Testis (tissue), 2 donors: ENCODE results near the gene ZNF628.
A peak's percentile ranks its signal among the peaks of the same experiment; 100 is the strongest.

Experiments used
- POLR2A ChIP-seq: fragments of 450-650 bp; IDR thresholded peaks from one replicate; pipeline ENCODE4 v1.6.1; 2017; ENCODE audit warnings: antibody characterized with exemption, mild to moderate bottlenecking, moderate library complexity
- TF ChIP-seq, protein P1 (sequence below), 3 experiments: fragments of 450-650 bp in 2 of 3; fragments of 200-600 bp in 1 of 3; sonication (generic) in 1 of 3; IDR thresholded peaks; one replicate each; pipeline ENCODE4 v1.5.1; 2016 to 2019; ENCODE audit warnings: antibody characterized with exemption in 3 of 3, mild to moderate bottlenecking in 2 of 3, moderate library complexity in 1 of 3

DNA sequence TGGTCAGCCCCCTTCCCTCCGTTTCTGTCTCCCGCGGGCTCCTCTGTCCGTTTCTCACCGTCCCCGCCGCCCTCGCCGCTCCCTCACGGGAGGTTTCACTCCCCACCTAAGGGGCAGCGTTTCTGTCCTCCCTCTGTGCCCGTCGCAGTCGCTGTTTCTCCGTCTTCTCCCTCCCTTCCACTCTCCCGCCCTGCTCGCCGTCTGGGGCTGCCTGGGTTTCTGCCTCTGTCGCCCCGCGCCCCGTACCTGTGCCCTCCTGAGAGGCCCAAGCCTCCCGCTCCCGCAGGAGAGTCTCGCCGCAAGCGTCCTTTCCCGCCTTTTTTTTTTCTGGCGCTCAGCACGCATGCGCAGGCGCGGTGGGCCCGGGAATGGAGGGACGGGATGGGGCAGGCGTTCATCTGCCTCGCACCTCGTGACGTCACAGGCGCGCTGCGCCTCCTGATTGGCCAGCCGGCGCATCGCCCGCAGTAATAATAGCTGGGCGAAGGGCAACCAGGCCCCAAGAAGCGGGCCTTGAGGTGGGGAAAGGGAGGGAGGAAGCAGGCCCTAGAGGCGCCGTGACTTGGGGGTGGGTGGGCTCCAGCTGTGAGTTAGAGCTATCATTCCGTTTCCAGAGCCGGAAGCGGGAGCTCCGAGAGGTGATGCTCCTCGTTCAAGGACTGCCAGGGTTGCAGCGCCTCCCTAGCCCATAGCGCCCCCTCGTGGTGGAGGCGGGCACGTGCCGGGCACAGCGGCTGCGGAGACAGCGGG, 27.3 kb downstream of the ZNF628 start:
- TF ChIP-seq, protein P1, sequence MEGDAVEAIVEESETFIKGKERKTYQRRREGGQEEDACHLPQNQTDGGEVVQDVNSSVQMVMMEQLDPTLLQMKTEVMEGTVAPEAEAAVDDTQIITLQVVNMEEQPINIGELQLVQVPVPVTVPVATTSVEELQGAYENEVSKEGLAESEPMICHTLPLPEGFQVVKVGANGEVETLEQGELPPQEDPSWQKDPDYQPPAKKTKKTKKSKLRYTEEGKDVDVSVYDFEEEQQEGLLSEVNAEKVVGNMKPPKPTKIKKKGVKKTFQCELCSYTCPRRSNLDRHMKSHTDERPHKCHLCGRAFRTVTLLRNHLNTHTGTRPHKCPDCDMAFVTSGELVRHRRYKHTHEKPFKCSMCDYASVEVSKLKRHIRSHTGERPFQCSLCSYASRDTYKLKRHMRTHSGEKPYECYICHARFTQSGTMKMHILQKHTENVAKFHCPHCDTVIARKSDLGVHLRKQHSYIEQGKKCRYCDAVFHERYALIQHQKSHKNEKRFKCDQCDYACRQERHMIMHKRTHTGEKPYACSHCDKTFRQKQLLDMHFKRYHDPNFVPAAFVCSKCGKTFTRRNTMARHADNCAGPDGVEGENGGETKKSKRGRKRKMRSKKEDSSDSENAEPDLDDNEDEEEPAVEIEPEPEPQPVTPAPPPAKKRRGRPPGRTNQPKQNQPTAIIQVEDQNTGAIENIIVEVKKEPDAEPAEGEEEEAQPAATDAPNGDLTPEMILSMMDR (IDR thresholded peaks at IDR 0.05): peak; percentile 96 to 99 (median 99)
- TF ChIP-seq POLR2A: no peak
